HL-60 (cell line): ENCODE measurements around the gene NAA80.
"Not testable (repeated sequence)": the region's sequence is repeated elsewhere in the genome, so short reads cannot be mapped to it uniquely, and the experiment has no call there.

ENCODE experiments used
- DNase-seq, 2 experiments: peaks; one replicate each; pipeline ENCODE4 v3.0.0-alpha.2; 2010 to 2020; ENCODE audit warnings: low read depth in 1 of 2, low spot score in 1 of 2
- H3K27ac ChIP-seq: fragments of 250-450 bp; sonication (Bioruptor Pico); replicated peaks from 2 replicates; pipeline ENCODE4 v1.5.1; 2020; ENCODE audit warnings: mild to moderate bottlenecking, moderate library complexity
- H3K27me3 ChIP-seq: fragments of 250-450 bp; sonication (Bioruptor Pico); 2 replicates; pipeline ENCODE4 v1.5.1; 2021; ENCODE audit warnings: mild to moderate bottlenecking, moderate library complexity; ENCODE audit not compliant: insufficient read depth, poor library complexity, severe bottlenecking
- H3K4me3 ChIP-seq: replicated peaks from 2 replicates; pipeline ENCODE4 v1.5.1; 2011; ENCODE audit warnings: mild to moderate bottlenecking, control low read depth, low read length; ENCODE audit not compliant: insufficient read depth
- GABPA ChIP-seq: IDR thresholded peaks from 2 replicates; pipeline ENCODE4 v1.6.1; 2012; ENCODE audit warnings: low read depth
- POLR2AphosphoS5 ChIP-seq: IDR thresholded peaks from 2 replicates; pipeline ENCODE4 v1.6.1; 2012; ENCODE audit warnings: low read depth
- SPI1 ChIP-seq: IDR thresholded peaks from 2 replicates; pipeline ENCODE4 v1.6.1; 2012; ENCODE audit warnings: low read depth, mild to moderate bottlenecking, borderline replicate concordance
- TF ChIP-seq, protein P1 (sequence below): IDR thresholded peaks from 2 replicates; pipeline ENCODE4 v1.6.1; 2012; ENCODE audit warnings: low read depth; ENCODE audit not compliant: insufficient replicate concordance
- TF ChIP-seq, protein P2 (sequence below): IDR thresholded peaks from one replicate; pipeline ENCODE4 v1.5.1; 2011; ENCODE audit warnings: low read length, control low read depth, inconsistent platforms; ENCODE audit not compliant: insufficient read depth

NAA80 gene

DNA sequence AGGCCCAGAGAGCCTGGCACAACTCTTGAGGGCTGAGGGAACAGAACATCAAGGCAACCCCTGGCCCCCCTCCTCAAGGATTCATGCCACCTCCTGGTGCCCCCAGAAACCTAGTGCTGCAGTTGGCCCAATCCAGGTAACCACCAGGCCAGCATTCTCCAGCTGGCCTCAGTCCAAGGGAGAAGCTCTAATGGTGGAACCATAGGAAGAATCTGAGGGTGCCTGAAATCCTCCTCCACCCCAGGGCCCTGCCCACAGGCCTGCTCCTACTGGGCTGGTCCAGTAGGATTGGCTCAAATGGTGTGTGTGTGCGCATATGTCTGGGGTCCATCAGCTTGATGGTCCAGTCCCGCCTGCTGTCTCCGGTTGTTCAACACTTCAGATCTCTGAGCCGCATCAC, 15.6 kb upstream of the NAA80 start:
- Histone ChIP-seq H3K27me3 (no peaks in the 10 kb centered on the region), H3K27ac (no peak overlapping the region), H3K4me3 (no peak overlapping the region)
- no peak for DNase-seq
- TF ChIP-seq POLR2AphosphoS5 (no peak), SPI1 (no peak), GABPA (no peak)
- TF ChIP-seq, protein P1, sequence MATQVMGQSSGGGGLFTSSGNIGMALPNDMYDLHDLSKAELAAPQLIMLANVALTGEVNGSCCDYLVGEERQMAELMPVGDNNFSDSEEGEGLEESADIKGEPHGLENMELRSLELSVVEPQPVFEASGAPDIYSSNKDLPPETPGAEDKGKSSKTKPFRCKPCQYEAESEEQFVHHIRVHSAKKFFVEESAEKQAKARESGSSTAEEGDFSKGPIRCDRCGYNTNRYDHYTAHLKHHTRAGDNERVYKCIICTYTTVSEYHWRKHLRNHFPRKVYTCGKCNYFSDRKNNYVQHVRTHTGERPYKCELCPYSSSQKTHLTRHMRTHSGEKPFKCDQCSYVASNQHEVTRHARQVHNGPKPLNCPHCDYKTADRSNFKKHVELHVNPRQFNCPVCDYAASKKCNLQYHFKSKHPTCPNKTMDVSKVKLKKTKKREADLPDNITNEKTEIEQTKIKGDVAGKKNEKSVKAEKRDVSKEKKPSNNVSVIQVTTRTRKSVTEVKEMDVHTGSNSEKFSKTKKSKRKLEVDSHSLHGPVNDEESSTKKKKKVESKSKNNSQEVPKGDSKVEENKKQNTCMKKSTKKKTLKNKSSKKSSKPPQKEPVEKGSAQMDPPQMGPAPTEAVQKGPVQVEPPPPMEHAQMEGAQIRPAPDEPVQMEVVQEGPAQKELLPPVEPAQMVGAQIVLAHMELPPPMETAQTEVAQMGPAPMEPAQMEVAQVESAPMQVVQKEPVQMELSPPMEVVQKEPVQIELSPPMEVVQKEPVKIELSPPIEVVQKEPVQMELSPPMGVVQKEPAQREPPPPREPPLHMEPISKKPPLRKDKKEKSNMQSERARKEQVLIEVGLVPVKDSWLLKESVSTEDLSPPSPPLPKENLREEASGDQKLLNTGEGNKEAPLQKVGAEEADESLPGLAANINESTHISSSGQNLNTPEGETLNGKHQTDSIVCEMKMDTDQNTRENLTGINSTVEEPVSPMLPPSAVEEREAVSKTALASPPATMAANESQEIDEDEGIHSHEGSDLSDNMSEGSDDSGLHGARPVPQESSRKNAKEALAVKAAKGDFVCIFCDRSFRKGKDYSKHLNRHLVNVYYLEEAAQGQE, result no peak
- TF ChIP-seq, protein P2, sequence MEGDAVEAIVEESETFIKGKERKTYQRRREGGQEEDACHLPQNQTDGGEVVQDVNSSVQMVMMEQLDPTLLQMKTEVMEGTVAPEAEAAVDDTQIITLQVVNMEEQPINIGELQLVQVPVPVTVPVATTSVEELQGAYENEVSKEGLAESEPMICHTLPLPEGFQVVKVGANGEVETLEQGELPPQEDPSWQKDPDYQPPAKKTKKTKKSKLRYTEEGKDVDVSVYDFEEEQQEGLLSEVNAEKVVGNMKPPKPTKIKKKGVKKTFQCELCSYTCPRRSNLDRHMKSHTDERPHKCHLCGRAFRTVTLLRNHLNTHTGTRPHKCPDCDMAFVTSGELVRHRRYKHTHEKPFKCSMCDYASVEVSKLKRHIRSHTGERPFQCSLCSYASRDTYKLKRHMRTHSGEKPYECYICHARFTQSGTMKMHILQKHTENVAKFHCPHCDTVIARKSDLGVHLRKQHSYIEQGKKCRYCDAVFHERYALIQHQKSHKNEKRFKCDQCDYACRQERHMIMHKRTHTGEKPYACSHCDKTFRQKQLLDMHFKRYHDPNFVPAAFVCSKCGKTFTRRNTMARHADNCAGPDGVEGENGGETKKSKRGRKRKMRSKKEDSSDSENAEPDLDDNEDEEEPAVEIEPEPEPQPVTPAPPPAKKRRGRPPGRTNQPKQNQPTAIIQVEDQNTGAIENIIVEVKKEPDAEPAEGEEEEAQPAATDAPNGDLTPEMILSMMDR, result no peak

DNA sequence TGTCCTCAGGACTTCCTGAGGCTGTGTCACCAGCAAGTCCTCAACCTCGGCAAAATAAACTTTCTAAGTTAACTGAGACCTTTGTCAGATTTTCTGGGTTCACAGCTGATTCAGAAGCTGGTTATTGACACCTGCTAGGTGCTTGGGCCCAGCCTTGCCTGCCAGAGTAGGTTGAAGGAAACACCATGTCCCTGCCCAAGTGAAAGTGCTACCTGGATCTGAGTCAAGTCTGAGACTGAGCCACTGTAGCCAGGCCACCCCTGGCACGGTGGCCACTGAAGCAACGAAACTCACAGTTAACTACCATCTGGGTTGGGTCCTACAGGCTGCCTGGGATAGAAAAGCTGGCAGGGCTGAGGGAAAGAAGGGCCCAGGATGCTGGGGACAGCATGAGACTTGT, 15.1 kb upstream of the NAA80 start:
- no peak for DNase-seq
- Histone ChIP-seq H3K4me3 (no peak overlapping the region), H3K27ac (no peak overlapping the region), H3K27me3 (no peaks in the 10 kb centered on the region)
- TF ChIP-seq, protein P2, result no peak
- no peak for TF ChIP-seq GABPA
- no peak for TF ChIP-seq POLR2AphosphoS5

DNA sequence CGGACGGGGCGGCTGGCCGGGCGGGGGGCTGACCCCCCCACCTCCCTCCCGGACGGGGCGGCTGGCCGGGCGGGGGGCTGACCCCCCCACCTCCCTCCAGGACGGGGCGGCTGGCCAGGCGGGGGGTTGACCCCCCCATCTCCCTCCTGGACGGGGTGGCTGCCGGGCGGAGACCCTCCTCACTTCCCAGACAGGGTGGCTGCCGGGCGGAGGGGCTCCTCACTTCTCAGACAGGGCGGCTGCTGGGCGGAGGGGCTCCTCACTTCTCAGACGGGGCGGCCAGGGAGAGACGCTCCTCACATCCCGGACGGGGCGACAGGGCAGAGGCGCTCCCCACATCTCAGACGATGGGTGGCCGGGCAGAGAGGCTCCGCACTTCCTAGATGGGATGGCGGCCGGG, 12.8 kb upstream of the NAA80 start:
- not testable (repeated sequence) for H3K4me3 ChIP-seq, DNase-seq, H3K27me3 ChIP-seq, H3K27ac ChIP-seq

DNA sequence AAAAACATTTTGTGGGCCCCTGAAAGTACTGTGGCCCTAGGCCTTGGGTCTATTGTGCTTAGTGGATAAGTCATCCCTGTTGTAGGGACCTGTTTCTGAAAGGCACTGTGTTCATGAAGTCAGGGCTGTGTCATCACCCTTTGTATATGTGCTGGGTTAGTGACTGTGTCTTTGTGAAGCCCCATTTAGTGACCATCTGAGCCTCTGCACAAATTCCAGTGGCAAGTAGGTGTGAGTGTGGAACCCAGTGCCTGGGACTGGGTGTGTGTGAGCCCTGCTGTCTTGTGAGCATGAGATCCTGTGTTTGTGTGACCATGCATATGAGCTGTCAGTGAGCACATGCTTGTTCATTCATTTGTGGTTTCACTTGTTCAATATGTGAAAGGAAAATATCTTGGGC, 5.4 kb upstream of the NAA80 start:
- Histone ChIP-seq H3K27ac (no peak overlapping the region), H3K27me3 (no peaks in the 10 kb centered on the region), H3K4me3 (no peak overlapping the region)
- TF ChIP-seq, protein P2, result no peak
- no peak for TF ChIP-seq SPI1
- TF ChIP-seq GABPA, result no peak
- TF ChIP-seq, protein P1, result no peak
- no peak for TF ChIP-seq POLR2AphosphoS5
- DNase-seq, result no peak
